Activated CD8-positive, alpha-beta memory T cell treated with anti-CD3 and anti-CD28 coated beads, Interleukin-2, amount 50 U/mL, for 4 hours (primary cell): ENCODE results near the gene JMJD6.
A peak's percentile ranks its signal among the peaks of the same experiment; 100 is the strongest.
"Not testable (repeated sequence)": the region's sequence is repeated elsewhere in the genome, so short reads cannot be mapped to it uniquely, and the experiment has no call there.

Source experiments
- DNase-seq: peaks from one replicate; pipeline ENCODE4 v3.0.0-alpha.2; 2020

Gene JMJD6

DNA sequence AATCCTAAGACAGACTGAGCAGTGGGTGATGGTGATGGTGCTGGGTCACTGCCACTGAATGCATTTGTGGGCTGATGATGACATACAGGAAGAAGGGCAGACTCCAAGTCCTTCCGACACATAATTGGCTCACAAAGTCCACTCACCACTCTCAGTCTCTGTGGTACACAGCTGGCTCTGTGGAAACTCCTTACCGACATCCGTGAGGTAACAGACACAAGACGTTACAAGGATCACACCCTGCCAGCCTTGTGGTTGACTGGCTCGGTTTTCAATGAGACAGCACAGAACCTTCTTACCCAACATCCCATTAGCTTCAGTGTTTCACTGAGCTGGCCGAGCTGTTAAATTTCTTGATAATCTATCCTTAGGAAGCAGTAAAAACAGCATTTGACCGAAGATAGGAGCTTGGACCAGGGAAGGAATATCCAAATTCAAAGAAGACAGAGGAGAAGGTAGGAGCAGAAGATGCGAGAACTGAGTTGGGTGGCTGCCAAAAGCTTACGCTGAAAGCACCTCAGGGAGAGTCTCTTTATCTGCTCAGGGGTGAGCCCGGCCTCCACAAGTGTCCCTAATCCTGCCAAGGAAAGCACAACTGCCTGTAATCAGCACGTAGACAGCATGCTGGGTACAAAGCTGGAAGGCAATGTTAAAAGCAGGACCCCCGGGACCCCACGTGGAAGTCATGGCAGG, 10.1 kb downstream of the JMJD6 start:
- peak; percentile 70 for DNase-seq

GRCh38 chr17:76715496-76715830, 10.9 kb downstream of the JMJD6 start:
- no peak for DNase-seq

GRCh38 chr17:76714822-76715495, 11.4 kb downstream of the JMJD6 start:
- DNase-seq, result peak; percentile 80

DNA sequence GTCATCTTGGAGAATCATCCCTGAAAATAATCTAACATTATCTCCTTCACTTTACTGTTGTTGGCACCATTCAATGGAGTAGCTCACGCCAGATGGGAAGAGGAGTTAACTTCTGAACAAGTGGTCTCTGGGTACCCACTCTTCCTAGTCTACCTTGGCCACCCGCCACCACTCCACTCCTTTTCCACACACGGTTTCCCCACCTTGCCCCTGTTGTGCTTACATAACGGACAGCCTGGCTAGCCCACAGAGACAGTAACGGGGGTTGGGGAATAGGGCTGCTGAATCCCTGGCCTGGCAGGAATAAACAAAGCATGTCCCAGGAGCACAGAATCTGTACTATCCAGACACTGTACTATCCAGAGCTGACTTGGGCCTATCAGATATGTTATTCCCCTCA, 12.1 kb downstream of the JMJD6 start:
- DNase-seq, result no peak

DNA sequence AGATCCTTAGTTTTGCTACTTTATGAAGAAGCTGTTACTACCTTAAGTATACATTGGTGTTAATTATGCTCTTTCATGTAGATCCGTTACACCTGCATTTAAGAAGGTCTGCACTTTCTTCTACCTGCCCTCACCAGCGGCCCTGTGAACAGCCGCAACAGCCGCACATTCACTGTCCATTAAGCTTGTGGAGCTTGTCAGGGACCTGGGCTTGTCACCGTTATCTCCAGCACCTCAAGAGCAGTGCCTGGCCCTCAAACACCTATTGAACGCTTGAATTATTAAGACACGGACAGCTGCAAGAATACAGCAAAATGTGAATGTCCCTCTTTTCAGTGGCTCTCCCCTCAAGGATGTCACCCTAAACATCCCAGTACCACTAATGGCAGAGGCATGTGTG, 12.6 kb downstream of the JMJD6 start:
- no peak for DNase-seq

DNA sequence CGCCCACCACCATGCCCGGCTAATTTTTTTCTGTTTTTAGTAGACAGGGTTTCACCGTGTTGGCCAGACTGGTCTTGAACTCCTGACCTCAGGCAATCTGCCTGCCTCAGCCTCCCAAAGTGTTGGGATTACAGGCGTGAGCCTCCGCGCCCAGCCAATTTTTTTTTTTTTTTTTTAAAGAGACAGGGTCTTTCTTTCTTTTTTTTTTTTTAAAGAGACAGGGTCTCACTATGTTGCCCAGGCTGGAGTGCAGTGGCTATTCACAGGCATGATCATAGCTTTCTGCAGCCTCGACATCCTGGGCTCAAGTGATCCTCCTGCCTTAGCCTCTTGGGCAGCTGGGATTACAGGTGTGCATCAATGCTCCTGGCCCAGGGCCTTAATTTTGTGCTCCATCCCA, 14.1 kb downstream of the JMJD6 start:
- not testable (repeated sequence) for DNase-seq

GRCh38 chr17:76710863-76711611, 15.4 kb downstream of the JMJD6 start, which contains the start of gene MXRA7:
Gene MXRA7 (minus strand): TSS chr17:76710965. CDS start chr17:76710946, 19 bp downstream.
- peak; percentile 65 for DNase-seq

DNA sequence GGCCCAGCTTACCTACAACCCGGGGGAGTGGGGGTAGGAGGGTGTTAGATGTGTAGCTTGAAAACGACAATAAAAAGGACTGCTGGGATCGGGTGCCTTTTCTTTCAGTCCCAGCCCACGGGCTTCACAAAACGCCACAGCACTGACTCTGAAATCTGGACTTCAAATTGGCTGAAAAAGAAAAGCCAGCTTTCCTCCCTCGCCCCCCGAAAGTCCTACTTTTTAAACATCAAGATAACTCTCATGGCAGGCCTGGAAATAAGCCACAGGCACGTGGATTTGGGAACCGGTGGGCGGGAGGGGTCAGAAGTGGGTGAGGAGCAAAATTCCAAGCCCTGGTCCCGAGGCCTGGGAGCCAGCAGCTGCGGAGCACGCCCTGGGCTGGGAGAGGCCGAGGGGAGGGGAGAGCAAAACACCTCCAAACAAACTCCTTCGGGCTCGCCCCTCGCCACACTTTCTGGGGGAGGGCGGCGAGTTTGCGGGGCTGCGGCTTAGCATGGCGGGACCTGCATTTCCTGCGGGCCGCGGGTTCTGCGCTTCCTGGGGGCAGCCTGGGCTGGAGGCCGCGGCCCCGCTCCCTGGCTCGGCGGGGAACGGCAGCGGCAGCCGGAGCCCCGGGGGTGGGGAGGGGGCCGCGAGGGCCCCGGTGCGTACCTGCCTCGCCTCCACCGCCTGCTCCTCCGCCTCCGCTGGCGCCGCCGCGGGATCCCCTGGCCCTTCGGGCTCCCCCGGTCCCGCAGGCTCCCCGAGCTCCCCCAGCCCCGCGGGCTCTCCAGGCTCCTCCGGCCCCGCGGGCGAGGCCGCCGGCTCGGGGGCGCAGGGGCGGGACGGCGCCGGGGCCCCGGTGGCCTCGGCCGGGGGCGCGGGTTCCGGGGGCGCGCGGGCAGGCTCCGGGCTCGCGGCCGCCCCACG, 16.2 kb downstream of the JMJD6 start:
- DNase-seq, result not testable (repeated sequence)

DNA sequence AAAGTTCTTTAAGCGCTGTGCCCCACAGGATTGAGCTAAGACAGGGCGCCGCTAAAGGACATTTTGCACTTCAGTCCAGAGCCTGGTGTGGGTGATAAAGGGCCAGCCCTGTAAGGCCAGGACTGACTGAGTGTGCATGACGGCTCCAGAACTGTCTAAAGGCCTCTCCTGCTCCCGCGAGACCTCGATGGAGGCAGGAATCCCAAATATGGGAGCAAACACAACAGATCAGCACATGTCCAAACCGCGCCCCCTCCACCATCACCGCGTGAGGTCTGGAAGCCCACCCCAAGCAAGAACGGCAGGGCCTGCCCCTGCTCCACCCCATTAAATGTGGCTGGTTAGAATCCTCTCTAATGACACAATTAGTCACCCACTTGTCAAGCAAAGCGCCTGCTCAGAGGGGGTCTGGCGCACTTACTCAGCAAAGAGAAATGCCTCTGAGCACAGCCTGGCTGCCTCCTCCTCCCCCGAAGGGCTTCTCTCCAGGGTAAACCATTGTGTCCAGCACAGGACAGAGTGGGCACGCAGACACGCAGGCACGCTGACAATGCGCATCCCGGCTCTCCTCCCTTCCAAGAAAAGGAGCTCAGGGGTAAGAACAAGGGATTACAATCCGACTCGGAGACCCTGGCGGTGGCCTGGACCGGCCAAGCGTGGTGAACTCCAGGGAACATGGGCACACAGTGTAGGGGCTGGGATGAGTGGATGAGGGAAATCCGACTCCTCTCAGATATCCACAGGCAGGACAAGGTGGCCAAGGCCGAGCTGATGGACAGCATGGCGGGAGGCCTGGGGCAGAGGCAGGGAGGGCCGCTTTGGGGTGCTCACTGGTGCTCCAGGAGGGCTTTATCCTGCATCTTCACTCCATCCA, 17.1 kb downstream of the JMJD6 start:
- DNase-seq, result no peak

- DNase-seq, result no peak
These were observed 18.2 kb downstream of the JMJD6 start for GRCh38 chr17:76707985-76708807.

DNA sequence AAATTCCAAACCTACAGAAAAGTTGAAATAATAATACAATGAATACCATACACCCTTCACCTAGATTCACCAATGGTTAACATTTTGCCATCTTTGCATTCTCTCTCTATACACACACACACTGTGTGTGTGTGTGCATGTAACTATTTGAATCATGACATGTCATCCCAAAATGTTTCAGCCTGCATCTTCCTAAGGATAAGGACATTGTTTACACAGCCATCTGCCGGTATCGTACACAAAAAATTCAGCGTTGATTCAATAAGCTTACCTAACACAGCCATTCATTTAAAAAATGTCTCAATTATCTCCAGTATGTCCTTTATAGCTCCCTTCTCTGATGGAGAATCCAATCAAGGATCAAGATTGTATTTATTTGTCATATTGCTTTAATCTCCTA, 19.6 kb downstream of the JMJD6 start:
- DNase-seq, result no peak

- DNase-seq, result no peak
These were observed 21.6 kb downstream of the JMJD6 start for GRCh38 chr17:76704805-76705204.

- no peak for DNase-seq
These were observed 23.3 kb downstream of the JMJD6 start for GRCh38 chr17:76702941-76703637.

DNA sequence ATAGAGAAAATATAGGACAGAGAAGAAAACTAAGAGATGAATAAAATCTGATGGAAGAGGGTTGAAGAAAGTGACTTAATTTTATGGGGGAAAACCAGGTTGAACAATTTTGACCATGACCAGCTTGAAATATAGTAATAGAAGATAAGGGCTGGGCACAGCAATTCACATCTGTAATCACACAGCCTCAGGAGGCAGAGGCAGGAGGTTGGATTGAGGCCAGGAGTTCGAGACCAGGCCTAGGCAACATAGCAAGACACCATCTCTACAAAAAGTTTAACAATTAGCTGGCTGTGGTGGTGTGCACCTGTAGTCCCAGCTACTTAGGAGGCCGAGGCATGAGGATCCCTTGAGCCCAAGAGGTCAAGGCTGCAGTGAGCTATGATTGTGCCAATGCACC, 24.3 kb downstream of the JMJD6 start:
- no peak for DNase-seq

GRCh38 chr17:76701471-76701967, 24.9 kb downstream of the JMJD6 start:
- no peak for DNase-seq

DNA sequence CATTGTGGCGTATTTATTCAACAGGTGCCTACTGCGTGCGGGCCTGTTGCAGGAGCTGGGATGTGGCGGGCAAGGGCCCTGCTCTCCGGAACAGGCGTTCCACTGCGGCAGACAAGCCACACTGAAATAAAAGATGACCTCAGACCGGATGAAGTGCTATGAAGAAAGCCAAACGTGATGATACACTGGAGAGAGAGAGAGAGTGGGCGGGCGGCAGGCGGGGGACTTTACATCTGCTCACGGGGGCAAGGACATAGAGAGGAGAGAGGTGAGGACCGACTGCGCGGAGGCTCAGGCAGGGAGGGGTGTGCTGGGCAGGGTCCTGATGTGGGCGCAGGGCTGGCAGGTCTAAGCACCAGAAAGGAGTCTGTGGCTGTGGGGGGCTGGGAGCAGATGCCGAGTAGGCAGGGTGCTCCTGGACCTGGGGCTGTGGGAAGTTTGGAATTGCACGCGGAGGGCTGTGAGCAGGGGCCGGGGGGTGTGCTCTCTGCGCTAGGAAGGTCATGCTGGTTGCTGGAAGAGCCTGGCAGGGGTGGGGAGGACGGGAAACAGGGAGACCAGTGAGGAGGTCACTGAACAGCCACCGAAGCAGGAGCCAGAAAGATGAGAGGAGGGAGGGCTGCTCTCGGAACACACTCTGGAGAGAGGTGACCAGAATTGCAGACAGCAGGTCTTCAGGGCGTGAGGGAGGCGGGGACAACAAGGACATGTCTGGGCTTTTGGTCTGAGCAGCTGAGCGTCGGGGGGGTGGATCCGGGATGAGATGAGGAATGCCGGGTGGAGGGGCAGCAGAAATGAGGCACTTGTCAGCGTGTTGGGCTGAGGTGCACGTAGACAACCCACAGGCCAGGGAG, 25.6 kb downstream of the JMJD6 start:
- no peak for DNase-seq

DNA sequence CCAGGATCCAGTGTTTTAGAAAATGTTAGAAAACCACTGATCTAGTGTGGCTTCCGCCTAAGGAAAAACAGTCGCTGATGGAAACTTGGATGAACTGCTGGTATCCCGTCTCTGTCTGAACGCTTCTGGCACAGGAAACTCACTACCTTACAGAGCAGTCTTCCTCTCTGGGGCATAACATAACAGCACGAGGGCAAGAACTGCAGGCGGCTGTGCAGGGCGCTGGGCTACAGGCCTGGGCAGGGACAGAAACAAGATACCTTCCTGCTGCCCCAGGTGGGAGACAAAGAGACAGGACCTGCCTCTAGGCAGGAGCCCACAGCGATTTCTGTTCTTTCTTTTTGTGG, 26.2 kb downstream of the JMJD6 start:
- no peak for DNase-seq

DNA sequence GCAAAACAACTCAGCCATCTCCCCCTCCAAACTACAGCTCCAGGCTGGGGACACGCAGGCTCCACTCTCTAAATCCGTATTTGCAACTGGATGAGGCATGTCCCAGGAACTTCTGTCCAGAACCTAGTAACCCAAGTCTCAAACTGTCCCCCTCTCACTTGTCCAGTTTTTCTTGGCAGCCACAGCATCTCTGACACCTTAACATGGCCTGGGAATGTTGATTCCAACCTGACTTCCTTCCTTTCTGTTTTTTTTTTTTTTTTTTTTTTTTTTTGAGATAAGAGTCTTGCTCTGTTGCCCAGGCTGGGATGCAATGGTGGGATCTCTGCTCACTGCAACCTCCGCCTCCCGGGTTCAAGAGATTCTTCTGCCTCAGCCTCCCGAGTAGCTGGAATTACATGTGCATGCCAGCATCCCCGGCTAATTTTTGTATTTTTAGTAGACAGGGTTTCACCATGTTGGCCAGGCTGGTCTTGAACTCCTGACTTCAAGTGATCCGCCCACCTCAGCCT, 27.9 kb downstream of the JMJD6 start:
- DNase-seq, result not testable (repeated sequence)
